ENCODE results near the gene RGMA.
"Not testable (repeated sequence)": the region's sequence is repeated elsewhere in the genome, so short reads cannot be mapped to it uniquely, and the experiment has no call there.

RGMA gene

GRCh38 chr15:93044301-93045190, 44.5 kb downstream of the RGMA start:
- no peak overlapping the region for H3K4me3 ChIP-seq (ENCODE audit: low read depth, low read length)
- no peak for TF ChIP-seq CTCF (conservative IDR thresholded peaks at IDR 0.05; ENCODE audit: low read depth, low read length)
- DNase-seq (ENCODE audit: low read depth): no peak

- TF ChIP-seq CTCF (conservative IDR thresholded peaks at IDR 0.05; ENCODE audit: low read depth, low read length): no peak
- no peak for DNase-seq (ENCODE audit: low read depth)
- H3K4me3 ChIP-seq (ENCODE audit: low read depth, low read length): no peak overlapping the region
These were observed 45.2 kb downstream of the RGMA start for GRCh38 chr15:93043621-93044300.

GRCh38 chr15:93042691-93043378, 46.2 kb downstream of the RGMA start:
- no peak overlapping the region for H3K4me3 ChIP-seq (ENCODE audit: low read depth, low read length)
- DNase-seq (ENCODE audit: low read depth): no peak
- no peak for TF ChIP-seq CTCF (conservative IDR thresholded peaks at IDR 0.05; ENCODE audit: low read depth, low read length)

GRCh38 chr15:93042211-93042610, 46.8 kb downstream of the RGMA start:
- TF ChIP-seq CTCF (conservative IDR thresholded peaks at IDR 0.05; ENCODE audit: low read depth, low read length): no peak
- no peak overlapping the region for H3K4me3 ChIP-seq (ENCODE audit: low read depth, low read length)
- DNase-seq (ENCODE audit: low read depth): no peak

GRCh38 chr15:93041159-93041547, 47.9 kb downstream of the RGMA start:
- no peak for TF ChIP-seq CTCF (conservative IDR thresholded peaks at IDR 0.05; ENCODE audit: low read depth, low read length)
- no peak overlapping the region for H3K4me3 ChIP-seq (ENCODE audit: low read depth, low read length)
- no peak for DNase-seq (ENCODE audit: low read depth)

GRCh38 chr15:93040288-93041158, 48.5 kb downstream of the RGMA start:
- DNase-seq (ENCODE audit: low read depth): no peak
- H3K4me3 ChIP-seq (ENCODE audit: low read depth, low read length): no peak overlapping the region

GRCh38 chr15:93039562-93040287, 49.3 kb downstream of the RGMA start:
- H3K4me3 ChIP-seq (ENCODE audit: low read depth, low read length): not testable (repeated sequence)

More at GRCh38 chr15:93040288-93041158, 48.5 kb downstream of the RGMA start:
- TF ChIP-seq CTCF (conservative IDR thresholded peaks at IDR 0.05; ENCODE audit: low read depth, low read length): no peak

More at GRCh38 chr15:93039562-93040287, 49.3 kb downstream of the RGMA start:
- DNase-seq (ENCODE audit: low read depth): not testable (repeated sequence)
